Measurements from ENCODE around the gene CELF4.

Gene CELF4

DNA sequence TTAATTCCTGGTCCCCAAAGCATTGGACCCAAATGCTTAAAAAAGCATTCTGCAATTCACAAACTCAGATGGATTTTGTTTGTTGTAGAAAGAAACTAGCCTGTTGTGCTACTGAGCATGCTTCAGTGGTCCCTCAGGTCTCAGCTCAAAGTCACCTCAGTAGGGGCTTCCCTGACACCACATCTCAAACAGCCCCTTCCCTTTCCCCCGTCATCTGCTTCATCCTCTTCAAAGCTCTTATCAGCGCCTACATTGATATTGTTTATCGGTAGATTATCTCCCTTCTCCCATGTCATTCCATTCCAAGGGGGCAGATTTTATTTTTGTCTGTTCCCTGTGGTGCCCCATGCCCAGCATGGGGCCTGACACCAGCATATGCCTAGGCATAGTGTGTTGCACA, 172.9 kb downstream of the CELF4 start:
- DNase-seq (ENCODE audit: low read depth, low spot score): no peak

DNA sequence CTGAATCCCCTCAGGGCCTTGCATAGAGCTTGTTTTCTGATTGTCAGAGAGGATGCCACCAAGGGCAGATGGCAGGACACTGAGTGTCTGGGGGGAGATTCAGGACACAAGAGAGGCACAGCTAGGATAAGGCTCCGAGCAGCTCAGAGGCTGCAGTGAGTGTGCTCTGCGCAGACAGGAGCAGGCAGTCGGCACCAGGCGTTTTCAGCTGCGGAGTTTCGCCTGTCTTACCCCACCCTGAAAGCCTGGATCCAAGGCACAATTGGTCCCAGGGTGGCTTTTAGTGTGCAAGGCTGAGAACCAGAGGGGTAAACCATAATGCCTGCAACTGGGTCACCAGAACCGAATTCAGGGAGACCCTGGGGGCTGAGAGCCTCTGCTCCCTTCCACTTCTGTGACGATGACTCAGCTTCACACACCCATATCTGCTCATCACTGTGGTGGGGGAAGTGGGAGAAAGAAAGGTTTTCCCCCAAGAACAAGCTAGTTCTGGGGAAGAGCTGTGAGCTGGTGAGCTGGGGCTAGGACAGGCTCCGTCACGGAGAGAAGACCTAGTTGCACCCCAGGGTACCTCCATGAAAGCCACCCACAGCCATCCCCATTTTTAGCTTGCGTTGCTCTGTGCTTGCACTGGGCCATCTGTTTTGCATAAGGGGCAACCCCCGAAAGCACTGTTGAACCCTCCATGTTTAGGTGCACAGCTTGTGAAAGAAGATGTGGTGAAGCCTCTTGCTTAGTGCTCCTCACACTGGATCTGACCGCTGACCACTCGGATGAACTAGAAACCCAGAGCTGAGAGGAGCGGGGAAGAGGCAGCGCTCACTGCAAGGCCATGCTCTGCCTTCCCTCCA, 173.7 kb downstream of the CELF4 start:
- DNase-seq (ENCODE audit: low read depth, low spot score): no peak

DNA sequence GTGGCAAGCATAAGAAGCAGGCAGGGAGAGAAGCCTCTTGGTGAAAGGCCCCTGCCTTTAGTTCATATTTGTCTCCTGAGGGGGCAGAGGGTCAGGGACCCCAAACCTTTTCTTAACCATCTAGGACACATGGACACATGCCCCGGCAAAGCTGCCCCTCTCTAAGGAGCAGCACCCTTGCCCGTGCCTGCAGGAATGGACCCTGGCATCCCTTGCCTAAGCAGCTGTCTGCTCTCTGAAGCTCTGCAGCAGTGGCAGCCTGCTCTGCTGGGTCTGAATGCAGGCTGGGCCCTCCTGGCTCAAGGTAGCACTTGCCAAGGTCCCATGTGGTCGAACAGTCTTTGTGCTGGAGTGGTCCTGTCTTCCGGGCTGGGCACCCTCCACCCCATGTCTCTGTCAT, 174.4 kb downstream of the CELF4 start:
- DNase-seq (ENCODE audit: low read depth, low spot score): no peak

DNA sequence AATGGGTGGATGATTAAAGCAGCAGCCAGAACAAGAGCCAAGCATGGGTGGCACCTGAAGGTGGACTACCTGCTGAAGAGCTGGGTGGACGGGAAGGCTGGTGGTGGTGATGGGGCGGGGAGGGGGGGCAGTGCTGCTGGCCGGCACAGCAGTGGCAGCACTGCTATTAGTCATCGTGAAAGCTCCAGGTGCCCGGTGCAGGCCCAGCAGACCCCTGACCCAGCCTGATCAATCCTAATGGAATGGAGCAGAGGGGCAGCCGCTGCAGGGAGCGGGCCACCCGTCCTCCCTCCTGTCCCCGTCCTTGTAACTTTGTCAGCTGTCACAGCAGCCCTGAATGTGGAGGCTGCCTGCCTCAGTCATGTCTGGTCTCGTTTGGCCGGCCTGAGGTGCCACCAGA, 174.9 kb downstream of the CELF4 start:
- DNase-seq (ENCODE audit: low read depth, low spot score): no peak

DNA sequence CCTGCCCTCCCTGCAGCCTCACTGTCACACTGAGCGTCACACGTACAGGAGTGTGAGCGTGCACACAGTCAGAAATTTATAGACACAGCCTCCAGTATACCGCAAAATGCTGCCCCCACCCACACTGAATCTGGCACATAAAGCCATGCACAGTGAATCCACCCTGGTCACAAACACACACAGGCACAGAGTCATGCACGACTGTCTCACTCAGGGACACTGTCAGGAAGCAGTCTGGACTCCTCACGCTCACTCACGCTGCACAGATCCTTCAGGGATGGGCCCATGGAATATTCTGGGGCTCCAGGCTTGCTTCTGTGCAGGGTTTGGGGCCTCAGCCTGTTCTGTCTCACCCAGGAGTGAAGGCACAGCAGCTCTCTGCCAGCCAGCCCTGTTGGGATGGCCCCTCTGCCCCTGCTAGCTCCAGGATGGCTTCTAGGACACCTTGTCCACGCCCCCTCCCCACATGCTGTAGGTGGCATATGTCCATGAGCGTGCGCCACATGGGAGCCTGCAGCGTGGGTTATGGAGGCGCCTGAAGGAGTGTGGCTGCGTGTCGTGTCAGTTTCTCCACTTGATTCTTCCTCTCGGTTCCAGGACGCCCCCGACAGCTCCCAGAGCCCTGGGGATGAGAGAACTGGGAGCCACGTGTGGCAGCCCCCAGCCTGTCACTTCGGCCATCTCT, 175.8 kb downstream of the CELF4 start:
- DNase-seq (ENCODE audit: low read depth, low spot score): no peak

DNA sequence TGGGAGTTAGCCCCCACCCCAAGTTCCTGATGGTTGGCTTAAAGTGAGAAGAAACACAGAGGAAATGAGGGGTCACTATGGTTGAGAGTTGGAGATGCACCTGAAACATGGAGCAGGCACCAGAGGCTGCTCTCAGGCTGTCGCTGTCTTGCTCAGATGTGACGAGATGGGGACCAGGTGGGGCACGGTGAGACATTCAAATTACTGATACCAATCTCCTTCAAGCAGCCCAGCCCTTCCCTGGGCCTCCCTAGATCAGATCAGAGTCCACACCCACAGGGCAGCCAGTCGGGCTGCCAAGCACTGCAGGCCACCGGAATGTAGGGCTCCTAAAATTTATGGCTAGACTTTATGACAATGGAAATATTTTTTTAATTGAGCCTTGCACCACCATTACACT, 176.6 kb downstream of the CELF4 start:
- no peak for DNase-seq (ENCODE audit: low read depth, low spot score)

DNA sequence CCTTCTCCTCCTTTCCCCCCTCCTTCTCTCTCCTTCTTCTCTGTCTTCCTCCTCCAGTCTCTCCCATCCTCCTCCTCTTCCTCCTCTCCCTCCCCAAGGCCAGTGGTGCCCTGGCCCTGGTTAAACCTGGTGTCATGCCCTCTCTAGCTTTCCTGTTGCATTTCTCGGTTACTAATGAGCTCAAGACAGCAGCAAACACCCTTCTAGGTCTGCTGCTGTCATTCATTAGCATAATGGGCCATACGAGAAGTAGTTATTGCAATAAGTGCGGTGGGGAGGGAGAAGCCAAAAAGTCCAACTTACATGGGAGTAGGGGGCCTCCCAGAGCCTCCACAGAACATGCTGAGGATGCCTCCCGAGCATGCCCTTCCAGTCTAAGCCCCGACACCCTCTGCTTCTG, 177.2 kb downstream of the CELF4 start:
- DNase-seq (ENCODE audit: low read depth, low spot score): no peak

DNA sequence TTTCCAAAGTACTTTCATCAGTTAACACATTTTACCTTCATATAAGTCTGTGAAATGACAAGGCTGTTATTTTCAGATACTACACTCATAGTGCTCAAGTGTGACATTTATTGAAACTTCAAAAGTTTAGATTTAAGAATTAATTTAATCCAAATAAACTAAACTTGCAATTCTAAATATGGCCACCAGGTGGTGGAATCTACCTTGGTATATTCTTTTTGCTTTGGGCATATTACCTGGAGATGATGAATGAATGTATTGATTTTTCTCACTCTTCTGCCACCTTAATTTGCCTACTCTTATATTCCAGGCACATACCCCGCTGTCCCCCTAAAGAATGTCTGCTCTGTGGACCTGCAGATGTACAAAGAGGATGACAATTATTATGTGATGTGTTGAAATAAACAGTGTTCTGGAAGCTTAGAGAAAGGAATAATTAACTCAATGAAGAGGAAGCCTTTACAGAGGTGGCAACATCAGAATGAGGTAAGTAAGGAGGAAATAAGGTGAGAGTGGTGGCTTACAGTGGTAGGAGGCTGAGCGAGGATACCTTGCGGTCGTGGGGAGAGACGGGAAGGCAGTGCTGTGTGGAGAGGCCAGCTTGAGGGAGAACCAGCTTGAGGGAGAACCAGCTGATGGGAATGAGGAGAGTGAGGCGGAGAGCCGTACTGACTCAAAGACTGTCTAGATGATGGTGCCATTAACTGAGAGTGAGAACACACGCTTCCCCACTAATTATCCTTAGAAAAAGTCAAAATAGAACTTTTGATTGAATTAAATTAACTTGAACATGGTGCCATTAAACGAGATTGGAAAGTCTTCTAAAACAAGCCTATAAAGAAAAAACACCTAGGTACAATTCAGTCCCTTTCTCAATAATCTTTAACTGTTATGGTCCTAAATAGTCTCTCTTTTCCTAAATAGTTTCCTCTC, 179.5 kb downstream of the CELF4 start:
- DNase-seq (ENCODE audit: low read depth, low spot score): no peak

DNA sequence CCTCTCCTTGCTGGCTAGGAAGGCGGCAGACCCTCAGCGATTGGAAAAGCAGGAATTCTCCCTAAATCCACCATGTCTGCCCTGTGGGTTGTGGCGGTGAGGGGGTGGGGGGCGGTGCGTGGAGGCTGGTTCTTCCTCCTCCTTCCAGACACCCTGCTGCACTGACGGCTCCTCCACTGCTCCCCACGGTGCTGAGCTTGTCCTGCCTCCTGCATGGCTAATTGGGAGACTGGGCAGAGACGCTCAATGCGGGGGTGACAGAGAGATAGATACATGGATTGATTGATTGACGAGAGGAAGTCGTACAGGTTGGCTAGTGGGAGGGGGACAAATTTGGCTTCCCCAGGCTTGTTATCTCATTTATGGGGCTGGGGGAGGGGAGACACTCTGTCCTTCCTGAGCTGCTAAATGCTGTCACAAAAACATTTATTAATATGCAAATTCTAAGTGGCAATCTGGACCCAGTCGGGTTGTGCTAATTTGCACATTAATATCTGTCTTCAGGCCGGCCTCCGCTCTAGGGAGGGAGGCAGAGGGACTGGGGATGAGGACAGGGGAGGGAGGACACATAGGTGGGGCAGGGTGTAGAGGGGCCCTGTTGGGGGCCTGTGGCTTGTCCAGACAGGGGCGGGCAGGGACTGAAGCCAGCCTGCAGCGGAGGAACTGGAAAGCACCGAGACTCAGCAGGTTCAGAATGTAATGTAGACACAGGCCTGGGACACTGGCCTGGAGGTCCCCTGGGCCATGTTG, 181.6 kb downstream of the CELF4 start:
- no peak for DNase-seq (ENCODE audit: low read depth, low spot score)

DNA sequence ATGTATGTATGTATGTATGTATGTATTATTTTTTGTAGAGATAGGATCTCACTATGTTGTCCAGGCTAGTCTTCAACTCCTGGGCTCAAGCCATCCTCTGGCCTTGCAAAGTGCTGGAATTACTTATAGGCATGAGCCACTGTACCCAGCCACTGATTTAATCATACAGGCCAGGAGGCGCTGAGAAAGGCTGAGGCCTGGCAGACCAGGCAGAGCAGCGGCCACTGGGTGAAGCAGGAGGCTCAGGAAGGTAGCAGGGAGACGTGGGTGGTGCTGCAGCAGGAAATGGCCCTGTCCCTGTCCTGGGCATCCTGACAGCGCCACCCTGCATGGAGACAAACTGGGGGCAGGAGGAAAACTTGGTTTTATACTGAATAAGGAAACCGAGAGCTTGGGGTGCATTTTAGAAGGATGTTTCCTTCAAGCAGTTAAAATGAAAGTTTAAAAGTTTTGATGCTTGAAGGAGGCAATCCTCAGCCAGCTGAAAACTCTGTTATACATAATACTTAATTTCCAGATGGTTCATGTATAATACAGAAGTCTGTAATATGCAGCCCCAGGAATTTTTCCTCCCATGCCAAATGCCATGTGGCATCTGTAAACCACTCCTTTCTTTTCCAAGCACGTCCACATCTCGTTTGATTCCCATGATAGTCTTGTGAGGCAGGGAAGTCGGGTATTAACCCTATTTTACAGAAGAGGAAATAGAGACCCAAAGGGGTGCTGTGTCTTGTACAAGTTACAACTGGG, 182.4 kb downstream of the CELF4 start:
- DNase-seq (ENCODE audit: low read depth, low spot score): peak; percentile 36

DNA sequence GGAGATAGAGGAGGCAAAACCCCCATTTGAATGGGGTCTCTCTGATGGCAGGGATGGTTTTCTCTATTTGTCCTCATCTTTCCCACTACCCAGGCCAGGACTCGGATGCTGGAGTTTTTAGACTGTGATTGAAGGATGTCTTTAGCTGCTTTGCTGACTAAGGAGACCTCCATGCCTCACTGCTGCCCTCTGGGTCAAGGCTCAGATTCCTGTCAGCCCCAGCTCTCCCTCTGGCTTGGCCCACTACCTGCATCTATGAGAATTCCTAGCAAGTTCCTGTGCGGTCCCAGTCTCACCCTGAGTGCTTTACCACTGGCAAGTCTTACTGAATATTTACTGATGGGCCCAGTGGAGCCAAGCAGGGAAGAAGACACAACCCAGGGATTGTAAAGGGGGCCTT, 184.0 kb downstream of the CELF4 start:
- peak; percentile 44 for DNase-seq (ENCODE audit: low read depth, low spot score)

DNA sequence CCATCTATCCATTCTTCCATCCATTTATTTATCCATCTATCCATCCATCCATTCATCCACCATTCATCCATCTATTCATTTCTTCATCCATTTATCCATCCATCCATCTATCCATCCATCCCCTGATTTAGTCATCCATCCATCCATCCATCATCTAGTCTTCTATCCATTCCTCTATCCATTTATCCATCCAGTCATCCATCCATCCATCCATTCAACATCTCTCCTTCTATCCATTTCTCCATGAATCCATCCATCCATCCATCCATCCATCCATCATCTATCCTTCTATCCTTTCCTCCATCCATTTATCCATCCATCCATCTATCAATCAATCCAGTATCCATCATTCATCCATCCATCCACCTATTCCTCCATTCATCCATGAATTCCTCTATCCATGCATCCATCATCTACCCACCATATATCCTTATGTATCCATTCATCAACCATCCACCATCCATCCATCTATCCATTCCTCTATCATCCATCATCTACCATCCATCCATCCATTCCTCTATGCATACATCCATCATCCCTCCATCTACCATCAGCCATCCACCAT, 185.0 kb downstream of the CELF4 start:
- DNase-seq (ENCODE audit: low read depth, low spot score): no peak

DNA sequence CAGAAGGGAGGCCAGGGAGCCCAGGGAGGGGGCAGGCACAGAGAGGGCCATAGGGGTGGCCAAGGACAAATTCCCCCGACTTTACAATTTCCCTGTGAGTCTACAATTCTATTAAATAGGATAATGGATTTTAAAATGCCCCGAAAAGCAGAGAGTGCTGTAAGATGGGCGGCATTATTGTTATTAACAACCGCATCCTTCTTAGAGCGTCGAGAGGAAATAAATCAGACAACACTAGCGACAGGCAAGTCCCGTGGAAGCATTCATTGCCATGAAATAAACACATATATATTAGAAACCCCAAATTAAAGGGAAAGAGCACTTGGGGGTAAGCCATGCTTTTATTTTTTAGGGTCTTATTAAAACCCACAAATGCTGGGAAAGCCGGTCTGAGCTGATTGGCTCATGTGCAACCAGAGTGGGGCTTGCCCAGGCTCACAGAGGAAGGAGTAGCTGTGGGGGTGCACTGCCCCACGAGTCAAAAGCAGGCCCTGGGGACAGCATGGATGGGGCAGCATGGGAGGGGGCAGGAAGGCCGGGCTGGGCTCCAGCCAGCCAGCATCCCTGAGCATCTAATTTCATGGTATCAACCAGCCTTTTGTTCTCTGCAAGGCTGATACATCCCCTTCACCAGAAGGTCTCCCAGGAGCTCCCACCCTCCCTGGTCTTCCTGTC, 187.1 kb downstream of the CELF4 start:
- DNase-seq (ENCODE audit: low read depth, low spot score): no peak

DNA sequence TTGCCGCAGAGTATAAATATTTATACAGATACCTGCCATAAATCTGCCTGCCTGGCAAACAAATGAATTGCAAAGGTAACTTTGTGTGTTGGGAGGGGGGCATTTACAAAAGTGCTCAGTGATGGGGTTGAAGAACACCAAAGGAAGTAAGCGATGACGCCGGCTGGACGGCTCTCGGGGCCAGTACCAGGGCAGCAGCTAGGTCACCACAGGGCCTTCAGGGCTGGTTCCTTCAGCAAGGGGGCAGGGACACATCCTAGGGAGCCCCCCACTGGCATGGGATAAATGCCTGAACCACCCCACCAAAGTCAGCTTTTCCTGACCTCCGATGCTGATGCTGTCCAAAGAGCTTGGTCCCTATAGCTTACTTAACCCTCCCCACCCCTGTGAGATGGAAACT, 190.4 kb downstream of the CELF4 start:
- DNase-seq (ENCODE audit: low read depth, low spot score): no peak

DNA sequence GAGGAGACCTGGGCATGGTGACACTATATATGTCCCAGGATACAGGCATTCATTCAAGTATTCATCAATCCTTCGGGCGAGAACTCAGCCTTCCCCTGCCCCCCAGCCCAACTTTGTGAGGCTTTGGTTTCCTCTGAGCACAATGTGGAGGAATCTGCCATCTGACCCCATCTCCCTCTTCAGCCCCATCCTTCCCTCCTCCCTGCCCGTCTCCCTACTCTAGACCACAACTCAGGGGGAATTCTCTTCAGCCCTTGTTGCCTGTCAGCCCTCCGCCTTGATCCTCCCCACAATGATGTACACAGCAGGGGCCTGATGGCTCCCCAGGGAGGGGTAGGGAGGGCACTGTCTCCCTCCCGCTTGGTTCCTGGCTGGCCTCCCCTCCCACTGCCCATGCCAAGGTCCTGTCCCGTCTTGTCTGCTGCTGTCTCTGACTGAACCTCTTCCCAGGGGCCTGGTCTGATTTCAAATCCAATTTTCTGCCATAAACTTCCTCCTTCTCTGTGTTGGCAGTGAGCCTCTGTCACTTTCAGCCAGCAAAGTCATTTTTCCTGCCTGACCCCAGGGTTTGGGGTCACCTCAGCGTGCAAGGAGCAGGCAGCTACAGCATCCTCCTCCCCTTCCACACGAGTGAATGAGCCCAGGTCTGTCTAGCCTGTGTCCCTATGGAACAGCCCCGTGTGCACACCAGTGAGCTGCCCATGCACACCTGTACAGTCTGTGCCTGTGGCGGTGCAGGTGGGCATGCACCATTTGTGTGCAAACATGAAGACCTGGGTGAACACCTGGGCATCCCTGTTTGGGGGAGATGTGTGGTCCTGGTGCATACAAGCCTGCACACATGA, 197.3 kb downstream of the CELF4 start:
- DNase-seq (ENCODE audit: low read depth, low spot score): no peak

DNA sequence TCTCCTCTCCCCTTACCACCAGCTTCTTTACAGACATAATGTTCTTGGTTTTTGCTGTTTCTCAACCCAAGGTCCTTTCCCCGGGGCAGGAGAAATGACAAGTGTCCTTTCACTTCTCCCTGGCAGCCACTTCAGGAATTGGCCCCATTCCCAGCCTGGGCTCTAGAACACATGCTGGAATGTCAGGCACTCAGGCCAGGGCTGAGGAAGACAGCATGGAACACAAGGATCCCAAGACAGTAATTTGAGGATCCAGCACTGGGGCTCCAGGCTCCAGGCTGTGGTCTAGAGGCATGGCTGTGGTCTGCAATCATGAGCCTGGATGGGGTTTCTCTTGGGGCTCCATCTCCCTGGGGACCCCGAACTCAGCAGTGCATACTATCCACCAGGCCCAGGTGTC, 201.4 kb downstream of the CELF4 start:
- DNase-seq (ENCODE audit: low read depth, low spot score): no peak

DNA sequence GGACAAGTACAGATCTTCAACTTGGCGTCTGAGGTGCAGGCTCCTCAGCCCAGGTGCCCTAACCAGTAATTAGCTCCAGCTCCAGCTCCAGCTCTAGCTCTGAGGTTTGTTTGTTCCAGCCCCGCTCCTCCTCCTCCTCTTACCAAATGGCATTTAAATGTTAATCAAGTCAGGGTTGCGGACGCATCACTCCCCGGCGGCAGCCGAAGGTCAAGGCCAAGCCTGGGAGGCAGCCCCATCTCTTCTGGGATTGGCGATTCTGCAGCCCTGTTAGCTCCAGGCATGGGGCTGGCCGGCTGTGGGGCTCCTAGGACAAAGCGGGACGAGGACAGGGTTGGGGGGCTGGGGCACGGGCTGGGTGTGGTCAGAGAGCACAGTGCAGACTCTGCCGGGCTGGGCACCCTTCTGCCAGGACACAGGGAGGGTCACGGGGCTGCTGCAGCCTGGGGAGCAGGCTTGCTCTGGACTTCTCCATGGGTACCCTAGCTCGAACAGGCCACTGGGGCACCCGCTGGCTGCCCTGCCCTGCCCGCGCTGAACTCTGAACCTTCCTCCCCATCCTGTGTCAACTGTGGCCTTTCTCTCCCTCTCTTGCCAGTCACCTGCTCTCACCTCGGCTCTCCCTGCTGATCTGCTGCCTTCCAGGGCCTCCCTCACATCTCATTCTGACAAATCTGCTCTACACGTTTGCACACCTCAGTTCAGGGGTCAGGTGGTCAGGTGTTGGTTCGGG, 203.3 kb downstream of the CELF4 start:
- DNase-seq (ENCODE audit: low read depth, low spot score): peak; percentile 82

Measured in ELF-1 (cell line).